Mammary epithelial cell (primary cell): ENCODE data around the gene TMEM174.

Experiments
- EZH2 ChIP-seq: IDR thresholded peaks from 2 replicates; pipeline ENCODE4 v1.6.1; 2012; ENCODE audit warnings: low read length, inconsistent platforms, borderline replicate concordance
- TF ChIP-seq, protein P1 (sequence below), 2 donors: IDR thresholded peaks in 1 of 2; conservative IDR thresholded peaks in 1 of 2; 2 replicates each; pipeline ENCODE4 v1.5.1; 2011 to 2012; ENCODE audit warnings: inconsistent platforms in 2 of 2, low read length in 2 of 2, mild to moderate bottlenecking in 2 of 2, control low read depth in 1 of 2, low read depth in 1 of 2; ENCODE audit not compliant: insufficient read depth in 1 of 2; ENCODE audit errors: extremely low read depth in 1 of 2

- TF ChIP-seq, protein P1, sequence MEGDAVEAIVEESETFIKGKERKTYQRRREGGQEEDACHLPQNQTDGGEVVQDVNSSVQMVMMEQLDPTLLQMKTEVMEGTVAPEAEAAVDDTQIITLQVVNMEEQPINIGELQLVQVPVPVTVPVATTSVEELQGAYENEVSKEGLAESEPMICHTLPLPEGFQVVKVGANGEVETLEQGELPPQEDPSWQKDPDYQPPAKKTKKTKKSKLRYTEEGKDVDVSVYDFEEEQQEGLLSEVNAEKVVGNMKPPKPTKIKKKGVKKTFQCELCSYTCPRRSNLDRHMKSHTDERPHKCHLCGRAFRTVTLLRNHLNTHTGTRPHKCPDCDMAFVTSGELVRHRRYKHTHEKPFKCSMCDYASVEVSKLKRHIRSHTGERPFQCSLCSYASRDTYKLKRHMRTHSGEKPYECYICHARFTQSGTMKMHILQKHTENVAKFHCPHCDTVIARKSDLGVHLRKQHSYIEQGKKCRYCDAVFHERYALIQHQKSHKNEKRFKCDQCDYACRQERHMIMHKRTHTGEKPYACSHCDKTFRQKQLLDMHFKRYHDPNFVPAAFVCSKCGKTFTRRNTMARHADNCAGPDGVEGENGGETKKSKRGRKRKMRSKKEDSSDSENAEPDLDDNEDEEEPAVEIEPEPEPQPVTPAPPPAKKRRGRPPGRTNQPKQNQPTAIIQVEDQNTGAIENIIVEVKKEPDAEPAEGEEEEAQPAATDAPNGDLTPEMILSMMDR (conservative IDR thresholded peaks at IDR 0.05 in 1 of 2, IDR thresholded peaks at IDR 0.05 in 1 of 2; ENCODE audit: extremely low read depth in 1 of 2, insufficient read depth in 1 of 2, low read depth in 1 of 2, low read length in 2 of 2) = no peak
- no peak for TF ChIP-seq EZH2
Observed at GRCh38 chr5:73126381-73126780, 46.6 kb upstream of the TMEM174 start.
